ENCODE data around the gene FKBP2. TPM values are rescaled to one million over a fixed set of nuclear protein-coding genes. Genes with fewer than 3 reads are reported as not detected.

FKBP2 gene
- total RNA-seq, 4 donors from 2014 or later = 20.2 to 54.7 (median 27.6) TPM

DNA sequence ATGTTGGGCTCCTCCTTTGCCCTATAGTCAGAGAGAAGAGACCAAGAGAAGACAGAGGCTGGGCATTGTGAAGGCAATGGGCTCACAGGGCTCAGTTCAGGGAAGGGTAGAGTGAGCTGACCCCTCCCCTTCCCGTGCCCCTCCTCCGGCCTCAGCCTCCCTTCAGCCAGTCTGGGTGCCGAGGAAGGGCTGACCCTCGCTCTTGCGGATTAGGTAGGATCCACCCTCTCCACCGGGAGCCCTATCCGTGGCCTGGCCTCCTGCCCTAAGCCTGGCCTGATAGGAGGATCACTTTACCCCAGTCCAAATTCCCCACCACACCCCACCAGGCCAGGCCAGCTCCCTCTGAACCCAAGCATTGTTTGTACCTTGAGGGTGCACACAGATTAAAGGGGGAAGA lies 7.7 kb downstream of the FKBP2 start:
- H3K4me1 ChIP-seq = peaks cover 44 to 47% of the 10 kb centered on the region in 2 donors
- H3K36me3 ChIP-seq = peaks cover 0 to 8% of the 10 kb centered on the region in 2 donors
- H3K27ac ChIP-seq = no peak overlapping the region
- no peak overlapping the region for H3K4me3 ChIP-seq
- DNase-seq (no peak), ATAC-seq (no peak)
- intact Hi-C loops (cut with DNase I; ENCODE audit: low total_unique reads) = loop anchor here (10.0 kb wide), 1 partner anchor 626 kb away; the partner anchor contains the start of gene EHD1
- H3K27me3 ChIP-seq = no peaks in the 10 kb centered on the region
- in situ Hi-C loops (cut with MboI; ENCODE audit: low sequenced_read_pairs in 4 of 4) = no loop called here
- TF ChIP-seq POLR2A (IDR thresholded peaks at IDR 0.05) = no peak
- TF ChIP-seq, protein P1, sequence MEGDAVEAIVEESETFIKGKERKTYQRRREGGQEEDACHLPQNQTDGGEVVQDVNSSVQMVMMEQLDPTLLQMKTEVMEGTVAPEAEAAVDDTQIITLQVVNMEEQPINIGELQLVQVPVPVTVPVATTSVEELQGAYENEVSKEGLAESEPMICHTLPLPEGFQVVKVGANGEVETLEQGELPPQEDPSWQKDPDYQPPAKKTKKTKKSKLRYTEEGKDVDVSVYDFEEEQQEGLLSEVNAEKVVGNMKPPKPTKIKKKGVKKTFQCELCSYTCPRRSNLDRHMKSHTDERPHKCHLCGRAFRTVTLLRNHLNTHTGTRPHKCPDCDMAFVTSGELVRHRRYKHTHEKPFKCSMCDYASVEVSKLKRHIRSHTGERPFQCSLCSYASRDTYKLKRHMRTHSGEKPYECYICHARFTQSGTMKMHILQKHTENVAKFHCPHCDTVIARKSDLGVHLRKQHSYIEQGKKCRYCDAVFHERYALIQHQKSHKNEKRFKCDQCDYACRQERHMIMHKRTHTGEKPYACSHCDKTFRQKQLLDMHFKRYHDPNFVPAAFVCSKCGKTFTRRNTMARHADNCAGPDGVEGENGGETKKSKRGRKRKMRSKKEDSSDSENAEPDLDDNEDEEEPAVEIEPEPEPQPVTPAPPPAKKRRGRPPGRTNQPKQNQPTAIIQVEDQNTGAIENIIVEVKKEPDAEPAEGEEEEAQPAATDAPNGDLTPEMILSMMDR (IDR thresholded peaks at IDR 0.05 in 4 of 5, conservative IDR thresholded peaks at IDR 0.05 in 1 of 5) = no peak
- H3K9me3 ChIP-seq = no peaks in the 10 kb centered on the region

DNA sequence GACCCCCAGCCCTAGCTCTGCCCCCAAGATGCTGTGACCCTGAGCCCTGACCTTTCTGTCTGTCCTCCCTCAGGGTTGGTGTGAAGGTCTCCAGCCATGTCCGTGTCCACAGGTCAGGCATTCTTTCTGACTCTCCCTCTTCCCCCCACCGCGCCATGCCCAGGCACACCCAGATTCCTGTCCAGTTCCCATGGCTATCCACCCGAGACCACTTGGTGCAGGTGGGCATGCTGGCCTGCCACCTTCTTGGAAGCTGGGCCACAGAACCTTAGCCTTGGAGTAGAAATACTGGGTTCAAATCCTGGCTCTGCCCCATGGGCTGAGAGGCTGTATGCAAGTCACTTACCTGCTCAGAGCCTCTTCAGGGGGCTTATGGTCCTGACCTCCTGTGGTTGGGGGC lies 8.1 kb downstream of the FKBP2 start:
- Histone ChIP-seq H3K27me3 (no peaks in the 10 kb centered on the region), H3K4me1 (peaks cover 44 to 46% of the 10 kb centered on the region in 2 donors), H3K4me3 (no peak overlapping the region), H3K9me3 (no peaks in the 10 kb centered on the region), H3K27ac (no peak overlapping the region), H3K36me3 (peaks cover 0 to 3% of the 10 kb centered on the region in 2 donors)
- no peak for ATAC-seq
- intact Hi-C loops (cut with DNase I; ENCODE audit: low total_unique reads) = loop anchor here (10.0 kb wide), 1 partner anchor 626 kb away; the partner anchor contains the start of gene EHD1
- no peak for DNase-seq
- in situ Hi-C loops (cut with MboI; ENCODE audit: low sequenced_read_pairs in 4 of 4) = no loop called here
- TF ChIP-seq, protein P1 (IDR thresholded peaks at IDR 0.05 in 4 of 5, conservative IDR thresholded peaks at IDR 0.05 in 1 of 5) = no peak
- no peak for TF ChIP-seq POLR2A (IDR thresholded peaks at IDR 0.05)

DNA sequence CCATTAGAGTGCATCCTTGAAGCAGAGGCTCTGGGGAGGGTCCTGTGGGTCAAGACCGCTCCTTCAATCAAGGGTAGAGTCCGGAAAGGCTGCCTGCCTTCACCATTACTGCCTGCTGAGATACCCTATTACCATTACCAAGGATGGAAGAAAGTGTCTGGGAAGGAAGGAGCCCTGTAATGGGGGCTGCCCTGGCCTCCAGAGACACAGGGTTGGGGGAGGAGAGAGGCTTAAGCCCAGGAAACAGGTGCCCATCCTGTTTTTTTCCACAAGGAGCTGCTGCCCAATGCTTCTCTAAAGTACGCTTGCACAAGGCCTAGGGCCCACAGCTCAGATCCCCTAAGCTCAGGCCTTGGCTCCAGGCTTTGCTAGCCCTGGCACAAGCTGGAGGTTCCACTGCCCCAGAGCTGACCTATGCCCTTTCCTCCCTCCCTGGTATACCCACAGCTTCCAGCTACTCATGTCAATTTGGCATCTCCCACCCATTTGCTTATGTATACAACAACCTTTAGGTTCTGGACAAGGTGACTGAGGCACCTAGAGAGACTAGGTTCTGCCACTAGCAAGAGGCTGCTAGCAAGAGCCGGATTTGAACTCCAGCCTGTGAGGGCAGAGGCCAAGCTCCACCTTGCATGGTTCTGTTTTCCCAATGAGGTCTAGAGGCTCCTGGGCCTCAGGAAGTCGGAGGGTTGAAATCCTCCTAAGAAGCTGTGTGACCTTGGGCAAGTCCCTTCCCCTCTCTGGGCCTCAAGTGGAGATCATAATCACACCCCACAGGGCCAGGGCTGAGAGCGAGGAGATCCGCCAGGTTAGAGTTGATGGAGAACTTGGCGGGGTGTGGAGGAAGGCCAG lies 8.9 kb downstream of the FKBP2 start:
- Histone ChIP-seq H3K9me3 (no peaks in the 10 kb centered on the region), H3K4me1 (peaks cover 42 to 44% of the 10 kb centered on the region in 2 donors), H3K4me3 (no peak overlapping the region), H3K27ac (no peak overlapping the region), H3K27me3 (no peaks in the 10 kb centered on the region), H3K36me3 (no peaks in the 10 kb centered on the region)
- ATAC-seq (no peak), DNase-seq (no peak)
- intact Hi-C loops (cut with DNase I; ENCODE audit: low total_unique reads) (loop anchor here (10.0 kb wide), 1 partner anchor 625 kb away; the partner anchor contains the start of gene EHD1), in situ Hi-C loops (cut with MboI; ENCODE audit: low sequenced_read_pairs in 4 of 4) (no loop called here)
- TF ChIP-seq, protein P1 (IDR thresholded peaks at IDR 0.05 in 4 of 5, conservative IDR thresholded peaks at IDR 0.05 in 1 of 5) = no peak
- no peak for TF ChIP-seq POLR2A (IDR thresholded peaks at IDR 0.05)

DNA sequence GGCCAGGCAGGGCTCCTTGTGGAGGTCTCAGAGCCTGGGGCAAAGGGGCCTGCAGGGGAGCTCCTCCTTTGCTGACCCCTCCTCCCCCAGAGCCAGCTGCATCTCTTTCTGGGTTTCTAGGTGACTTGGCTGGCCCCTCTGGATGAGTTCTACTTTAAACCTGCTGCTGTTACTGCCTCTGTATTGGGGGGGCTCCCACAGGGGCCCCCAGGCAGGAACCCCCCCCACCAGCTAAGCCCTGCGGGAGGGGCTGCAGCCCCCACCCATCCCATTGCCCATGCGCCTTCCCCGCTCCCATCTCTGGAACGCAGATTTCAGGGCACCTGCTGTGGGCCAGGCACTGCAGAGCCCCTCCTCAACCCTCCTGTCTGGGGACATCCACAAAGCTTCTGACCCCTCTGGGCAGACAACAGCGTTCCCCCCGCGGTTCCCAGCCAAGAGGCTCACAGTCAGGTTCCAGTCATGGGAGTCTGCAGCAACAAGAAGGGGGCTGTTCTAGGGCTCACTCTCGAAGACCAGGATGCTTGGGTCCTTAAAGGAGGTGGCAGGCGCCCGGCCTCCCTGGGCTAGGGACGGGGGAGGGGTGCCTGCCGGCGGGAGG lies 9.6 kb downstream of the FKBP2 start:
- TF ChIP-seq POLR2A (IDR thresholded peaks at IDR 0.05) = no peak
- TF ChIP-seq, protein P1 (IDR thresholded peaks at IDR 0.05 in 4 of 5, conservative IDR thresholded peaks at IDR 0.05 in 1 of 5) = no peak
- Histone ChIP-seq H3K27ac (peak overlapping the region in 3 of 4 donors; percentile 76 to 82 (median 77)), H3K4me1 (peaks cover 37 to 39% of the 10 kb centered on the region in 2 donors), H3K4me3 (peak overlapping the region; percentile 59 to 83 (median 68)), H3K36me3 (peaks cover 0 to 7% of the 10 kb centered on the region in 2 donors), H3K27me3 (no peaks in the 10 kb centered on the region), H3K9me3 (no peaks in the 10 kb centered on the region)
- in situ Hi-C loops (cut with MboI; ENCODE audit: low sequenced_read_pairs in 4 of 4) (no loop called here), intact Hi-C loops (cut with DNase I; ENCODE audit: low total_unique reads) (loop anchor here (1.0 kb wide), 4 partner anchors 19 to 55 kb away; partner anchors contain the start of gene ESRRA)
- DNase-seq = no peak
- no peak for ATAC-seq

Data from gastrocnemius medialis (tissue), 4 donors.